ENCODE measurements around the gene LEMD2. TPM values are rescaled to one million over a fixed set of nuclear protein-coding genes. Genes with fewer than 3 reads are reported as not detected.

LEMD2 gene
- total and polyA plus RNA-seq, 9 of the 15 experiments (the other 6 are each of a cell fraction or from before 2014, with no cell fraction given): 0.32 to 46.3 (median 30.8) TPM

- peak overlapping the region; percentile 22 for H3K4me2 ChIP-seq (ENCODE audit: insufficient read depth, low read length)
- DNase-seq (ENCODE audit: extremely low read depth in 1 of 4, low spot score in 3 of 4) (peak in 1 of 4 experiments; percentile 31), ATAC-seq (peak; percentile 63), FAIRE-seq (peak; percentile 73)
- TF ChIP-seq RBFOX2 (IDR thresholded peaks at IDR 0.05; ENCODE audit: low read depth, low read length): no peak
- TF ChIP-seq MAFF (IDR thresholded peaks at IDR 0.05; ENCODE audit: low read length): peak; percentile 18; the same call in 1 of the 2 replicates
- no peak for TF ChIP-seq GTF2B (IDR thresholded peaks at IDR 0.05; ENCODE audit: extremely low read depth, insufficient read length)
- TF ChIP-seq NFE2 (IDR thresholded peaks at IDR 0.05; ENCODE audit: low read depth): peak; percentile 92
- 0 out of 2 replicates have a peak, but pooled peaks have one; percentile 17 for TF ChIP-seq DPF2 (IDR thresholded peaks at IDR 0.05)
- TF ChIP-seq MTA1 (IDR thresholded peaks at IDR 0.05; ENCODE audit: borderline replicate concordance): 0 out of 2 replicates have a peak, but pooled peaks have one; percentile 25
- peak; percentile 88 for TF ChIP-seq MAFG (tag; conservative IDR thresholded peaks at IDR 0.05)
- TF ChIP-seq ZNF316 (IDR thresholded peaks at IDR 0.05): peak; percentile 79
- no peak for TF ChIP-seq ZNF589 (CRISPR knock-in tag; IDR thresholded peaks at IDR 0.05; ENCODE audit: low read depth)
- peak; percentile 86 for TF ChIP-seq C11orf30 (IDR thresholded peaks at IDR 0.05; ENCODE audit: low read depth)
- no peak for TF ChIP-seq OTX1 (CRISPR knock-in tag; IDR thresholded peaks at IDR 0.05)
- no peaks in the 10 kb centered on the region for H3K9me3 ChIP-seq (replicated peaks; ENCODE audit: control insufficient read depth, insufficient read depth, low read depth, low read length)
- peaks cover 38 to 70% of the 10 kb centered on the region in 2 experiments for H3K27me3 ChIP-seq (ENCODE audit: control insufficient read depth in 2 of 2, insufficient read depth in 2 of 2, low read length in 2 of 2)
- POLR2A ChIA-PET: no interaction called here
- in situ Hi-C loops (cut with MboI) (no loop called here), intact Hi-C loops (cut with micrococcal nuclease) (no loop called here)
- H3K9me1 ChIP-seq (ENCODE audit: control insufficient read depth, insufficient read depth, low read length): no peaks in the 10 kb centered on the region
- H3K36me3 ChIP-seq (ENCODE audit: control insufficient read depth, insufficient read depth, low read length): no peaks in the 10 kb centered on the region
- 22% methylated on average over 13 of the region's 13 CpGs for WGBS (ENCODE audit: insufficient coverage, low coverage, missing lambda C conversion rate)
- no peaks in the 10 kb centered on the region for H3K79me2 ChIP-seq (ENCODE audit: control insufficient read depth, insufficient read depth, low read length)
- no TSS peak for BruUV-seq (replicated peaks)
- H3K9ac ChIP-seq (ENCODE audit: insufficient read depth in 1 of 2, low read depth in 2 of 2, low read length in 2 of 2): peak overlapping the region in 1 of 2 experiments; percentile 40; a peak in 1 of 4 replicates
- no peak overlapping the region for H3K27ac ChIP-seq (ENCODE audit: extremely low read depth, low read depth, low read length)
- H2AFZ ChIP-seq (ENCODE audit: low read depth, low read length): peak overlapping the region; percentile 66
- peaks cover 15% of the 10 kb centered on the region for H4K20me1 ChIP-seq (replicated peaks; ENCODE audit: control insufficient read depth, insufficient read depth, low read length)
- no peak overlapping the region for H3K4me3 ChIP-seq
- H3K4me1 ChIP-seq (replicated peaks in 1 of 2; ENCODE audit: control insufficient read depth in 2 of 2, insufficient read depth in 2 of 2, low read length in 2 of 2): peaks cover 10 to 15% of the 10 kb centered on the region in 2 experiments; a peak in 4 of 5 replicates
- CTCF ChIA-PET (ENCODE audit: low intra/inter-chr PET ratio): no interaction called here
Observed at GRCh38 chr6:33732817-33733708, 55.9 kb downstream of the LEMD2 start.

Data from K562 (cell line).